GOT3 (cell line): Measurements from ENCODE around the gene TMEM129.

Experiments
- DNase-seq: peaks from one replicate; lab custom pipeline; 2025; ENCODE audit warnings: mixed read lengths; lab: John Stamatoyannopoulos, UW

Gene TMEM129

GRCh38 chr4:1669270-1669669 is 51.9 kb downstream of the TMEM129 start:
- DNase-seq = no peak

- DNase-seq = no peak
These were observed 52.7 kb downstream of the TMEM129 start for GRCh38 chr4:1668488-1668840.

GRCh38 chr4:1667273-1667672 is 53.9 kb downstream of the TMEM129 start:
- DNase-seq = no peak

GRCh38 chr4:1666391-1666790 is 54.7 kb downstream of the TMEM129 start:
- no peak for DNase-seq
